NCI-H446 (cell line): ENCODE data around the gene RPS13.
"Not testable (repeated sequence)": the region's sequence is repeated elsewhere in the genome, so short reads cannot be mapped to it uniquely, and the experiment has no call there.

Source experiments
- DNase-seq, 2 experiments: peaks; one replicate each; lab custom pipeline; 2025; lab: John Stamatoyannopoulos, UW

Gene RPS13

DNA sequence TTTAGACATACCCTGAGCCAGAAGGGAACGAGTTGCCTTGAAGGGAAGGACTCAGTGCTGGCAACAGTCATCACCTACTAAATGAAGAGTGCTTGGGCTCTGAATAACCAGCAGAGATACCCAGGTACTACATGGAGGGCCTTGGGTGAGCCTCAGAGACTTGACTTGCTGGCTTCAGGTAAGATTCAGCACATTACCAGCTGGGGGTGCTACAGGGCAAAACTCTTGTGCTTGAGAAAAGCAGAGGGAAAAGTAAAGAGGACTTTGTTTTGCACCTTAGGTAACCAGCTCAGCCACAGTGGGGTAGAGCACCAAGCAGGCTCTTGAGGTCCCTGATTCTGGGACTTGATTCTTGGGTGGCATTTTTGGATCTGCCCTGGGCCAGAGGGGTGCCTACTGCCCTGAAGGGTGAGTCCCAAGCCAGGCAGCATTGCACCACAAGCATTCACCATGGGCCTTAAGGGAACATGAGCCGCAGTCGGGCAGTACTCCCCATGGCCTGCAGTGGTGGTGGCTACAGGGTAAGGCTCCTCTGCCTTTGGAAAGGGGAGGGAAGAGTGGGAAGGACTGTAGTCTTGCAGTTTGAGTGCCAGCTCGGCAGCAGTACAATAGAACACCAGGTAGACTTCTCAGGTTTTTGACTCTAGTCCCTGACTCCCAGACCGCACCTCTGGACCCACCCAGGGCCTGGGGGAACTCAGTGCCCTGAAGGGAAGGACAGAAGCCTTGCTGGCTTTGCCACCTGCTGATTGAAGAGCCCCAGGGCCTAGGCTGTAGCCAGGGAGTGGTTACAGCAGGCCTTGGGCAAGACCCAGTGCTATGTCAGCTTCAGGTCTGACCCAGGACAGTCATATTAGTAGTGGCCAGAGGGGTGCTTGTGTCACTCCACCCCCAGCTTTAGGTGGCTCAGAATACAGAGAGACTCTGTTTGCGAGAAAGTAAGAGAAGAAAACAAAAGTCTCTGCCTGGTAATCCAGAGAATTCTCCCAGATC is 40.5 kb downstream of the RPS13 start:
- no peak for DNase-seq

DNA sequence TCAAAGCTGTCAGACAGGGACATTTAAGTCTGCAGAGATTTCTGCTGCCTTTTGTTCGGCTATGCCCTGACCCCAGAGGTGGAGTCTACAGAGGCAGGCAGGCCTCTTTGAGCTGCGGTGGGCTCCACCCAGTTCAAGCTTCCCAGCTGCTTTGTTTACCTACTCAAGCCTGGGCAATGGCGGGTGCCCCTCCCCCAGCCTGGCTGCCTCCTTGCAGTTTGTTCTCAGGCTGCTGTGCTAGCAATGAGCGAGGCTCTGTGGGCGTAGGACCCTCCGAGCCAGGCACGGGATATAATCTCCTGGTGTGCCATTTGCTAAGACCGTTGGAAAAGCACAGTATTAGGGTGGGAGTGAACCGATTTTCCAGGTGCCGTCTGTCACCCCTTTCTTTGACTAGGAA is 43.4 kb downstream of the RPS13 start:
- not testable (repeated sequence) for DNase-seq

DNA sequence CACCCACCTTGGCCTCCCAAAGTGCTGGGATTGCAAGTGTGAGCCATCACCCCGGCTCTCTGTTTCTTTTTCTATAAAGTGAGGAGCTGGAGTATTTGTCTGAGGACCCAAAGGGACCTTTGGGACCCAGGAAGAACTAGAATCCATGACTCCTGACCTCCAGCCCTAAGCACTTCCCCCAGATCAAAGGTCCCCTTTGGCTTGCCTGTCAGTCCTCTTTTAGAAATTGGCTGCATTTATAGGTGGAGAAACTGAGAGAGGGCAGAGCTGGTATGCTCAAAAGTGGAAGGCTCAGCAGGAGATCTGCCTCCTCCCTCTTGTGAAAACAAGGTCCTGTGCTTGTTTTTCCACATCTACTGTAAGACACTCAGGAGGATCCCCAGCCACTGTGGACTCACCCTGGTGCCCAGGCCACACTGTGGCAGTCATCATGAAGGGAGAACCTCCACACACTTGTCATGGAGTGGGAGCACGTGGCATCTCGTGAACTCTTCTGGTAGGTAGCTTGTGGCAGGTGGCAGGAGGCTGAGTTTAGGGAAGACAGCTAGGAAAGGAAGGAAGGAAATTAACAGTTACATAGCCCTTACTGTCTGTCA is 50.9 kb downstream of the RPS13 start:
- DNase-seq: no peak

DNA sequence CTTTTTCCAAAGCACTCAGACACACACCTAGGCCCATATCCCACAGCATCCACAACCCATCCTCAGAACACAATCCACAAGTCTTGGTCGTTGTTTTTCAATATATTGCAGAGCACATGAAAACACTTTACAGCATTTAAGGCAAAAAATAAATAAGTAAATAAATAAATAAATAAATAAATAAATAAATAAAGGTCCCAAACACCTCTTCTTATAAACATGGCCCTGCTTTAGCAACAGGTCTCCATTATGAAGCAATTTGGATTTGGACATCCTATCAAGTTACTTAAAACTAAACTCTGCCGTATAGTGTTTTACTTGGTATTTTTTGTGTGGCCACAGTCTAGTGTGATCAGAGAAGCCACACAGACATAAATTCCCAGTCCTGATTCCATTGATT is 52.5 kb downstream of the RPS13 start:
- no peak for DNase-seq
